CD4-positive, alpha-beta T cell (primary cell): ENCODE results near the gene YKT6. TPM values are rescaled to one million over a fixed set of nuclear protein-coding genes. Genes with fewer than 3 reads are reported as not detected.

ENCODE experiments used
- ATAC-seq: fragments of 200-7000 bp; cut with Tn5 transposase; one replicate; pipeline ENCODE4 v1.10.0; 2022; ENCODE audit warnings: mild to moderate bottlenecking; ENCODE audit not compliant: poor library complexity
- CTCF ChIA-PET: fragments of 350-600 bp; sonication (Branson Sonifier 250); formaldehyde crosslinking; loops from one replicate; lab custom pipeline; 2021; ENCODE audit warnings: antibody characterized with exemption, inconsistent platforms; lab: Charles Lee
- POLR2A ChIA-PET: fragments of 350-600 bp; sonication (Branson Sonifier 250); formaldehyde crosslinking; loops from one replicate; lab custom pipeline; 2021; ENCODE audit warnings: antibody characterized with exemption, inconsistent platforms; lab: Charles Lee
- DNase-seq, 14 experiments: peaks; one replicate each; pipeline ENCODE4 v3.0.0-alpha.2; 2013 to 2020; ENCODE audit warnings: mixed read lengths in 2 of 14
- H3K27ac ChIP-seq, 2 donors: one replicate each; pipeline versions ENCODE4 v1.5.1 to v1.7.0; 2013; ENCODE audit warnings: low read length in 2 of 2, low read depth in 1 of 2, mild to moderate bottlenecking in 1 of 2
- H3K27me3 ChIP-seq, 2 experiments: 1 replicate in 1 of 2; 2 replicates in 1 of 2; pipeline versions ENCODE4 v1.6.1 to v1.7.0; 2013; ENCODE audit warnings: low read length in 2 of 2, control low read depth in 1 of 2, mild to moderate bottlenecking in 1 of 2, moderate library complexity in 1 of 2; ENCODE audit not compliant: insufficient read depth in 2 of 2, control insufficient read depth in 1 of 2
- H3K36me3 ChIP-seq: one replicate; pipeline ENCODE4 v1.6.1; 2013; ENCODE audit warnings: low read length, control low read depth; ENCODE audit not compliant: insufficient read depth
- H3K4me1 ChIP-seq: one replicate; pipeline ENCODE4 v1.6.1; 2013; ENCODE audit warnings: low read length, control low read depth; ENCODE audit not compliant: insufficient read depth
- H3K4me3 ChIP-seq: one replicate; pipeline ENCODE4 v1.5.1; 2013; ENCODE audit warnings: mild to moderate bottlenecking, low read length, moderate library complexity
- H3K9me3 ChIP-seq, 2 experiments: 1 replicate in 1 of 2; 2 replicates in 1 of 2; pipeline versions ENCODE4 v1.6.1 to v1.7.0; 2013; ENCODE audit warnings: low read length in 2 of 2, mild to moderate bottlenecking in 2 of 2, control low read depth in 1 of 2, moderate library complexity in 1 of 2; ENCODE audit not compliant: control insufficient read depth in 1 of 2, insufficient read depth in 1 of 2
- H3K27ac Mint-ChIP-seq: one replicate; pipeline ENCODE4 v1.8.0; 2020; ENCODE audit warnings: mixed read lengths
- H3K27me3 Mint-ChIP-seq: one replicate; pipeline ENCODE4 v1.8.0; 2021; ENCODE audit warnings: mixed read lengths
- H3K36me3 Mint-ChIP-seq: one replicate; pipeline ENCODE4 v1.8.0; 2021; ENCODE audit warnings: low read depth, mixed read lengths
- H3K4me1 Mint-ChIP-seq: one replicate; pipeline ENCODE4 v1.8.0; 2021; ENCODE audit warnings: low read depth, mixed read lengths
- H3K4me3 Mint-ChIP-seq: one replicate; pipeline ENCODE4 v1.8.0; 2020; ENCODE audit warnings: mild to moderate bottlenecking, mixed read lengths
- H3K9me3 Mint-ChIP-seq: one replicate; pipeline ENCODE4 v1.8.0; 2020; ENCODE audit warnings: mixed read lengths
- intact Hi-C, 2 experiments: fragments of 100-400 bp; cut with DNase I in 1 of 2; cut with micrococcal nuclease in 1 of 2; formaldehyde crosslinking; loops; one replicate each; pipeline versions ENCODE4 v1.15.1 to v1.9.0; 2023 to 2025; cut with DNase I, micrococcal nuclease
- total RNA-seq, 174 experiments: library from RNA in 2 of 174; stranded (reverse) in 2 of 174; gene quantifications; one replicate each; pipeline ENCODE4 v1.2.3 and lab custom pipeline; 2021 to 2026
- TF ChIP-seq, protein P1 (sequence below): fragments of 200-600 bp; IDR thresholded peaks from one replicate; pipeline ENCODE4 v1.8.0; 2022; ENCODE audit warnings: antibody characterized with exemption, mild to moderate bottlenecking

Gene YKT6
- total RNA-seq, 2 experiments from 2014 or later = 85.0 to 86.4 TPM

DNA sequence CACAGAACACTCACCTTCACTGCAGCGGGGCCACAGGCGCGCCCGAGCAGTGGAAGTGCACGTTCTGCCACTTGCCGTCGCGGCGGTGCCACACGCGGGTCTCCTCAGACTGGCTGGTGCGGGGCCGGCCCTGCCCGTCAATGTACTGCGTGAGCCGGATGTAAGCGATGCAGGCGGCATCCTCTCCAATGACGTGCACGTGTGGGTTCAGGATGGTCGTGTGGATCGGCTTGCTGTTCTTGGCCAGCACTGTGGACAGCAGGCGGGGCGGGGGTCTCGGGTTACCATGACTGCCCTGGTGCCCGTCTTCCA lies 19.2 kb downstream of the YKT6 start:
- intact Hi-C loops = no loop called here
- H3K36me3 Mint-ChIP-seq = no peaks in the 10 kb centered on the region
- H3K27ac Mint-ChIP-seq = no peak overlapping the region
- Histone ChIP-seq H3K4me3 (no peak overlapping the region), H3K4me1 (no peaks in the 10 kb centered on the region), H3K36me3 (no peaks in the 10 kb centered on the region), H3K27me3 (no peaks in the 10 kb centered on the region), H3K9me3 (peaks cover 0 to 8% of the 10 kb centered on the region in 2 experiments), H3K27ac (no peak overlapping the region)
- ChIA-PET POLR2A (no interaction called here), CTCF (no interaction called here)
- H3K9me3 Mint-ChIP-seq = no peaks in the 10 kb centered on the region
- TF ChIP-seq, protein P1, sequence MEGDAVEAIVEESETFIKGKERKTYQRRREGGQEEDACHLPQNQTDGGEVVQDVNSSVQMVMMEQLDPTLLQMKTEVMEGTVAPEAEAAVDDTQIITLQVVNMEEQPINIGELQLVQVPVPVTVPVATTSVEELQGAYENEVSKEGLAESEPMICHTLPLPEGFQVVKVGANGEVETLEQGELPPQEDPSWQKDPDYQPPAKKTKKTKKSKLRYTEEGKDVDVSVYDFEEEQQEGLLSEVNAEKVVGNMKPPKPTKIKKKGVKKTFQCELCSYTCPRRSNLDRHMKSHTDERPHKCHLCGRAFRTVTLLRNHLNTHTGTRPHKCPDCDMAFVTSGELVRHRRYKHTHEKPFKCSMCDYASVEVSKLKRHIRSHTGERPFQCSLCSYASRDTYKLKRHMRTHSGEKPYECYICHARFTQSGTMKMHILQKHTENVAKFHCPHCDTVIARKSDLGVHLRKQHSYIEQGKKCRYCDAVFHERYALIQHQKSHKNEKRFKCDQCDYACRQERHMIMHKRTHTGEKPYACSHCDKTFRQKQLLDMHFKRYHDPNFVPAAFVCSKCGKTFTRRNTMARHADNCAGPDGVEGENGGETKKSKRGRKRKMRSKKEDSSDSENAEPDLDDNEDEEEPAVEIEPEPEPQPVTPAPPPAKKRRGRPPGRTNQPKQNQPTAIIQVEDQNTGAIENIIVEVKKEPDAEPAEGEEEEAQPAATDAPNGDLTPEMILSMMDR = no peak
- H3K27me3 Mint-ChIP-seq = no peaks in the 10 kb centered on the region
- ATAC-seq (no peak), DNase-seq (no peak)
- no peaks in the 10 kb centered on the region for H3K4me1 Mint-ChIP-seq
- H3K4me3 Mint-ChIP-seq = no peak overlapping the region

- no peaks in the 10 kb centered on the region for H3K4me1 Mint-ChIP-seq
- Histone ChIP-seq H3K4me1 (no peaks in the 10 kb centered on the region), H3K4me3 (no peak overlapping the region), H3K27ac (no peak overlapping the region), H3K27me3 (no peaks in the 10 kb centered on the region), H3K9me3 (peaks cover 0 to 8% of the 10 kb centered on the region in 2 experiments), H3K36me3 (no peaks in the 10 kb centered on the region)
- DNase-seq (no peak), ATAC-seq (no peak)
- POLR2A ChIA-PET = no interaction called here
- TF ChIP-seq, protein P1 = no peak
- H3K4me3 Mint-ChIP-seq = no peak overlapping the region
- CTCF ChIA-PET = no interaction called here
- H3K27me3 Mint-ChIP-seq = peaks cover under 1% of the 10 kb centered on the region
- no peaks in the 10 kb centered on the region for H3K9me3 Mint-ChIP-seq
- H3K27ac Mint-ChIP-seq = no peak overlapping the region
- no peaks in the 10 kb centered on the region for H3K36me3 Mint-ChIP-seq
- intact Hi-C loops = no loop called here
Measured at GRCh38 chr7:44220358-44221112, 19.8 kb downstream of the YKT6 start.

GRCh38 chr7:44221231-44221791 lies 20.5 kb downstream of the YKT6 start:
- Histone ChIP-seq H3K4me1 (no peaks in the 10 kb centered on the region), H3K4me3 (no peak overlapping the region), H3K27me3 (no peaks in the 10 kb centered on the region), H3K27ac (no peak overlapping the region), H3K36me3 (no peaks in the 10 kb centered on the region), H3K9me3 (peaks cover 0 to 8% of the 10 kb centered on the region in 2 experiments)
- CTCF ChIA-PET = no interaction called here
- H3K27ac Mint-ChIP-seq = no peak overlapping the region
- H3K4me3 Mint-ChIP-seq = no peak overlapping the region
- intact Hi-C loops = no loop called here
- TF ChIP-seq, protein P1 = no peak
- H3K4me1 Mint-ChIP-seq = no peaks in the 10 kb centered on the region
- POLR2A ChIA-PET = no interaction called here
- no peaks in the 10 kb centered on the region for H3K9me3 Mint-ChIP-seq
- peaks cover 7% of the 10 kb centered on the region for H3K27me3 Mint-ChIP-seq
- no peaks in the 10 kb centered on the region for H3K36me3 Mint-ChIP-seq
- DNase-seq (no peak), ATAC-seq (no peak)
